SK-N-SH treated with all-trans-retinoic acid at 6 μM for 48 hours (cell line): ENCODE results near the gene CORO6.

ENCODE experiments used
- ATAC-seq: fragments of 200-7000 bp; cut with Tn5 transposase; 3 replicates; pipeline ENCODE4 v1.9.1; 2020; ENCODE audit warnings: mild to moderate bottlenecking, moderate library complexity
- ARNTL ChIP-seq: fragments of 450-650 bp; formaldehyde crosslinking; IDR thresholded peaks from 2 replicates; pipeline ENCODE4 v1.5.0; 2020; ENCODE audit warnings: low read depth, mild to moderate bottlenecking, moderate library complexity, borderline replicate concordance
- BACH2 ChIP-seq: fragments of 250-450 bp; sonication (Bioruptor Pico); IDR thresholded peaks from 2 replicates; pipeline ENCODE4 v1.9.0; 2021; ENCODE audit warnings: mild to moderate bottlenecking, borderline replicate concordance
- CSDC2 ChIP-seq: fragments of 250-450 bp; sonication (Bioruptor Pico); IDR thresholded peaks from 2 replicates; pipeline ENCODE4 v1.5.0; 2020; ENCODE audit warnings: mild to moderate bottlenecking, moderate library complexity
- CSRNP3 ChIP-seq: fragments of 250-450 bp; sonication (Bioruptor Pico); IDR thresholded peaks from 2 replicates; pipeline ENCODE4 v1.5.1; 2021; ENCODE audit warnings: mild to moderate bottlenecking, moderate library complexity
- ESRRG ChIP-seq: fragments of 250-450 bp; sonication (Bioruptor Pico); IDR thresholded peaks from 2 replicates; pipeline ENCODE4 v1.6.1; 2021; ENCODE audit warnings: mild to moderate bottlenecking
- OSR1 ChIP-seq: fragments of 250-450 bp; sonication (Bioruptor Pico); IDR thresholded peaks from 2 replicates; pipeline ENCODE4 v1.8.0; 2022; ENCODE audit warnings: moderate library complexity, mild to moderate bottlenecking, inconsistent platforms
- PATZ1 ChIP-seq: fragments of 250-450 bp; sonication (Bioruptor Pico); IDR thresholded peaks from 2 replicates; pipeline ENCODE4 v1.8.0; 2020; ENCODE audit warnings: mild to moderate bottlenecking, moderate library complexity, borderline replicate concordance
- PPARA ChIP-seq: fragments of 250-450 bp; sonication (Bioruptor Pico); IDR thresholded peaks from 2 replicates; pipeline ENCODE4 v1.5.0; 2020; ENCODE audit warnings: mild to moderate bottlenecking, borderline replicate concordance
- RARB ChIP-seq: fragments of 250-450 bp; sonication (Bioruptor Pico); IDR thresholded peaks from 2 replicates; pipeline ENCODE4 v1.8.0; 2021; ENCODE audit warnings: mild to moderate bottlenecking, moderate library complexity
- SNAI2 ChIP-seq: fragments of 250-450 bp; sonication (Bioruptor Pico); IDR thresholded peaks from 2 replicates; pipeline ENCODE4 v1.5.0; 2020; ENCODE audit warnings: mild to moderate bottlenecking, moderate library complexity
- TCF4 ChIP-seq: fragments of 250-450 bp; sonication (Bioruptor Pico); IDR thresholded peaks from 2 replicates; pipeline ENCODE4 v1.8.0; 2021; ENCODE audit warnings: mild to moderate bottlenecking, moderate library complexity, borderline replicate concordance
- TOX ChIP-seq: fragments of 250-450 bp; sonication (Bioruptor Pico); IDR thresholded peaks from 2 replicates; pipeline ENCODE4 v1.8.0; 2021; ENCODE audit warnings: mild to moderate bottlenecking, moderate library complexity, borderline replicate concordance
- ZC3H10 ChIP-seq: fragments of 250-450 bp; sonication (Bioruptor Pico); IDR thresholded peaks from 2 replicates; pipeline ENCODE4 v1.5.1; 2021; ENCODE audit warnings: mild to moderate bottlenecking, moderate library complexity
- ZFP3 ChIP-seq: fragments of 250-450 bp; sonication (Bioruptor Pico); IDR thresholded peaks from 2 replicates; pipeline ENCODE4 v1.5.0; 2020; ENCODE audit warnings: mild to moderate bottlenecking, moderate library complexity
- ZFP30 ChIP-seq: fragments of 450-650 bp; formaldehyde crosslinking; IDR thresholded peaks from 2 replicates; pipeline ENCODE4 v1.5.0; 2022; ENCODE audit warnings: mild to moderate bottlenecking, moderate library complexity
- ZNF70 ChIP-seq: fragments of 450-650 bp; formaldehyde crosslinking; IDR thresholded peaks from 2 replicates; pipeline ENCODE4 v1.5.0; 2020; ENCODE audit warnings: mild to moderate bottlenecking, moderate library complexity
- ZNF8 ChIP-seq: fragments of 450-650 bp; formaldehyde crosslinking; IDR thresholded peaks from 2 replicates; pipeline ENCODE4 v1.5.0; 2020; ENCODE audit warnings: mild to moderate bottlenecking, moderate library complexity
- TF ChIP-seq, protein P1 (sequence below): fragments of 250-450 bp; sonication (Bioruptor Pico); IDR thresholded peaks from 2 replicates; pipeline ENCODE4 v1.8.0; 2021; ENCODE audit warnings: low read depth, mild to moderate bottlenecking, moderate library complexity, borderline replicate concordance
- TF ChIP-seq, protein P2 (sequence below): fragments of 250-450 bp; sonication (Bioruptor Pico); IDR thresholded peaks from 2 replicates; pipeline ENCODE4 v1.5.1; 2020; ENCODE audit warnings: low read depth, mild to moderate bottlenecking, moderate library complexity

The CORO6 gene

GRCh38 chr17:29573871-29574731 is 48.6 kb downstream of the CORO6 start:
- ATAC-seq: no peak
- TF ChIP-seq ZC3H10 (CRISPR knock-in tag) (no peak), OSR1 (CRISPR knock-in tag) (no peak), BACH2 (CRISPR knock-in tag) (no peak), CSRNP3 (CRISPR knock-in tag) (no peak), ARNTL (no peak), TCF4 (CRISPR knock-in tag) (no peak), ZFP30 (CRISPR knock-in tag) (no peak), ZNF70 (no peak), SNAI2 (no peak), ESRRG (no peak), CSDC2 (CRISPR knock-in tag) (no peak), ZNF8 (CRISPR knock-in tag) (no peak), PATZ1 (no peak), RARB (CRISPR knock-in tag) (no peak), PPARA (CRISPR knock-in tag) (no peak), ZFP3 (no peak)
- TF ChIP-seq, protein P1, sequence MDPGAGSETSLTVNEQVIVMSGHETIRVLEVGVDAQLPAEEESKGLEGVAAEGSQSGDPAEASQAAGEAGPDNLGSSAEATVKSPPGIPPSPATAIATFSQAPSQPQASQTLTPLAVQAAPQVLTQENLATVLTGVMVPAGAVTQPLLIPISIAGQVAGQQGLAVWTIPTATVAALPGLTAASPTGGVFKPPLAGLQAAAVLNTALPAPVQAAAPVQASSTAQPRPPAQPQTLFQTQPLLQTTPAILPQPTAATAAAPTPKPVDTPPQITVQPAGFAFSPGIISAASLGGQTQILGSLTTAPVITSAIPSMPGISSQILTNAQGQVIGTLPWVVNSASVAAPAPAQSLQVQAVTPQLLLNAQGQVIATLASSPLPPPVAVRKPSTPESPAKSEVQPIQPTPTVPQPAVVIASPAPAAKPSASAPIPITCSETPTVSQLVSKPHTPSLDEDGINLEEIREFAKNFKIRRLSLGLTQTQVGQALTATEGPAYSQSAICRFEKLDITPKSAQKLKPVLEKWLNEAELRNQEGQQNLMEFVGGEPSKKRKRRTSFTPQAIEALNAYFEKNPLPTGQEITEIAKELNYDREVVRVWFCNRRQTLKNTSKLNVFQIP (CRISPR knock-in tag): no peak
- TF ChIP-seq, protein P2, sequence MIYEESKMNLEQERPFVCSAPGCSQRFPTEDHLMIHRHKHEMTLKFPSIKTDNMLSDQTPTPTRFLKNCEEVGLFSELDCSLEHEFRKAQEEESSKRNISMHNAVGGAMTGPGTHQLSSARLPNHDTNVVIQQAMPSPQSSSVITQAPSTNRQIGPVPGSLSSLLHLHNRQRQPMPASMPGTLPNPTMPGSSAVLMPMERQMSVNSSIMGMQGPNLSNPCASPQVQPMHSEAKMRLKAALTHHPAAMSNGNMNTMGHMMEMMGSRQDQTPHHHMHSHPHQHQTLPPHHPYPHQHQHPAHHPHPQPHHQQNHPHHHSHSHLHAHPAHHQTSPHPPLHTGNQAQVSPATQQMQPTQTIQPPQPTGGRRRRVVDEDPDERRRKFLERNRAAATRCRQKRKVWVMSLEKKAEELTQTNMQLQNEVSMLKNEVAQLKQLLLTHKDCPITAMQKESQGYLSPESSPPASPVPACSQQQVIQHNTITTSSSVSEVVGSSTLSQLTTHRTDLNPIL (CRISPR knock-in tag): no peak

- TF ChIP-seq TOX (CRISPR knock-in tag) (no peak), PATZ1 (no peak), CSDC2 (CRISPR knock-in tag) (no peak)
- no peak for ATAC-seq
Measured at GRCh38 chr17:29573558-29573869, 49.2 kb downstream of the CORO6 start.

DNA sequence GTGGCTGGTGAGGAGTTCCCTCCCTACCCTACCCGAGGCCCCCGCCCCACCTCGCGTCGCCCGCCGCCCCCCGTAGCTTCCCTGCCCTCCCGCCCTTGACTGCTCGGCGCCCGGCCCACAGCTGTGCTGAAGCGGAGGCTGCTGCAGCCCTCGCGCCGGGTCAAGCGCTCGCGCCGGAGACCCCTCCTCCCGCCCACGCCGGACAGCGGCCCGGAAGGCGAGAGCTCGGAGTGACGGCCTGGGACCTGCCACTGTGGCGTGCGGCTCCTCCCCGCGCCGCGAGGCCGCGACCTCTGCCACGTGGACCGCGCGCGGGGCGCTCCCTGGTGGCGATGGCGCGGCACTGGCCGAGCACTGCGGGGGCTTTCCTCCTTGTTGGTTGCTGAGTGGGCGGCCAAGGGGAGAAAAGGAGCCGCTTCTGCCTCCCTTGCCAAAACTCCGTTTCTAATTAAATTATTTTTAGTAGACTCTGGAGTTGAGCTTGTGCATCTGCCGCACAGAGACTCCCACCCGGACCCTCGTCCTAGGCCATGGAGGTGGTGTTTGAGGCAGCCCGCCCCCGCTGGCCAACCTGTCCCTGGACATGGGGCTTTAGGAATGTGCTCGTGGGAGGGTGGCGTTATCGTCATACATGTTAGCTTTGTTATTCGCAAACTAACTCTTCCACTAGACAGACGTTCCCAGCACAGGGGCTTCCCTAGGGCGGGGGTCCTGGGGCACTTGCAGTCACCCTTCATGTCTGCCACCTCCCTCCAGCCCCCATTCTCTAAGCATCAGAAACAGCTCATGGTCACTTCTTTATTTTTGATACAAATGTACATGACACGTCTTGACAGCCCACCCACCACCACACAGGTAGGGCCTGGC is 49.8 kb downstream of the CORO6 start:
- TF ChIP-seq ZFP30 (CRISPR knock-in tag) (no peak), ZC3H10 (CRISPR knock-in tag) (no peak), ZNF70 (no peak), ZNF8 (CRISPR knock-in tag) (no peak), TCF4 (CRISPR knock-in tag) (no peak)
- ATAC-seq: peak; percentile 40
